GM12891 (cell line): ENCODE measurements around the gene ARID1B.

Source experiments
- POLR2A ChIP-seq: IDR thresholded peaks from 2 replicates; pipeline ENCODE4 v1.6.1; 2011; ENCODE audit warnings: low read depth, low read length, control low read depth
- POLR2AphosphoS5 ChIP-seq: IDR thresholded peaks from 2 replicates; pipeline ENCODE4 v1.6.1; 2011; ENCODE audit warnings: low read depth, low read length, control low read depth
- SPI1 ChIP-seq: IDR thresholded peaks from 2 replicates; pipeline ENCODE4 v1.6.1; 2011; ENCODE audit warnings: low read depth, low read length, control low read depth
- TAF1 ChIP-seq: IDR thresholded peaks from 2 replicates; pipeline ENCODE4 v1.6.1; 2011; ENCODE audit warnings: low read depth, low read length, control low read depth

- TF ChIP-seq TAF1, result no peak
- no peak for TF ChIP-seq POLR2A
- no peak for TF ChIP-seq POLR2AphosphoS5
- no peak for TF ChIP-seq SPI1
These were observed 172.2 kb downstream of the ARID1B start for GRCh38 chr6:156949376-156949775.
